ENCODE measurements around the gene SMYD5.

The SMYD5 gene

GRCh38 chr2:73255907-73256617, 42.0 kb downstream of the SMYD5 start:
- no peak overlapping the region for H3K4me3 ChIP-seq (ENCODE audit: low read depth, low read length)
- peaks cover 11 to 66% of the 10 kb centered on the region in 2 experiments for H3K36me3 ChIP-seq (ENCODE audit: control insufficient read depth in 2 of 2, insufficient read depth in 1 of 2, low read length in 2 of 2)
- TF ChIP-seq ZNF555 (tag by site-specific recombination; conservative IDR thresholded peaks at IDR 0.05): no peak
- TF ChIP-seq FEZF1 (tag by site-specific recombination; IDR thresholded peaks at IDR 0.05): no peak
- no peak for TF ChIP-seq ZNF138 (tag by site-specific recombination; IDR thresholded peaks at IDR 0.05; ENCODE audit: borderline replicate concordance)
- TF ChIP-seq ZIC2 (tag by site-specific recombination; IDR thresholded peaks at IDR 0.05): 0 out of 2 replicates have a peak, but pooled peaks have one; percentile 7
- no peak for TF ChIP-seq ZNF645 (tag by site-specific recombination; IDR thresholded peaks at IDR 0.05)
- no peak for TF ChIP-seq ZNF791 (tag by site-specific recombination; IDR thresholded peaks at IDR 0.05)
- no peak for TF ChIP-seq ZNF600 (tag by site-specific recombination; IDR thresholded peaks at IDR 0.05)
- TF ChIP-seq GLIS2 (tag by site-specific recombination; IDR thresholded peaks at IDR 0.05): no peak; the same call in 1 of the 2 replicates
- TF ChIP-seq ZNF621 (tag by site-specific recombination; IDR thresholded peaks at IDR 0.05): no peak
- TF ChIP-seq ZNF747 (tag by site-specific recombination; IDR thresholded peaks at IDR 0.05): no peak
- TF ChIP-seq ZFP3 (tag by site-specific recombination; IDR thresholded peaks at IDR 0.05; ENCODE audit: low read depth): no peak
- TF ChIP-seq GLIS1 (tag by site-specific recombination; IDR thresholded peaks at IDR 0.05): peak; percentile 88
- no peak for TF ChIP-seq HOXD13 (CRISPR knock-in tag; IDR thresholded peaks at IDR 0.05; ENCODE audit: borderline replicate concordance)
- no peak for TF ChIP-seq ZNF132 (tag by site-specific recombination; IDR thresholded peaks at IDR 0.05; ENCODE audit: borderline replicate concordance)
- POLR2A ChIA-PET: interaction anchor here (0.9 to 2.7 kb wide), 3 partner anchors 12 to 34 kb away, joined by 3 to 18 read pairs (median 5); partner anchors contain the start of genes CCT7 and PRADC1
- no peak overlapping the region for H3K27ac ChIP-seq (ENCODE audit: extremely low read depth, low read depth, low read length)
- CTCF ChIA-PET: interaction anchor here (1.6 to 2.6 kb wide), 2 partner anchors 12 to 34 kb away, joined by 4 to 8 read pairs; no protein-coding TSS in a partner anchor
- no peaks in the 10 kb centered on the region for H3K9me3 ChIP-seq (ENCODE audit: control insufficient read depth, insufficient read depth, low read depth, low read length)
- no peaks in the 10 kb centered on the region for H3K4me1 ChIP-seq (ENCODE audit: control insufficient read depth, insufficient read depth, low read length)

GRCh38 chr2:73256618-73256922, 42.5 kb downstream of the SMYD5 start:
- no peaks in the 10 kb centered on the region for H3K4me1 ChIP-seq (ENCODE audit: control insufficient read depth, insufficient read depth, low read length)
- no peaks in the 10 kb centered on the region for H3K9me3 ChIP-seq (ENCODE audit: control insufficient read depth, insufficient read depth, low read depth, low read length)
- H3K27ac ChIP-seq (ENCODE audit: extremely low read depth, low read depth, low read length): no peak overlapping the region
- CTCF ChIA-PET: interaction anchor here (2.6 kb wide), 1 partner anchor 12 kb away, joined by 8 read pairs; no protein-coding TSS in a partner anchor
- no peak overlapping the region for H3K4me3 ChIP-seq (ENCODE audit: low read depth, low read length)
- POLR2A ChIA-PET: interaction anchor here (0.9 to 2.7 kb wide), 3 partner anchors 12 to 34 kb away, joined by 3 to 18 read pairs (median 5); partner anchors contain the start of genes CCT7 and PRADC1
- TF ChIP-seq REST (tag by site-specific recombination; IDR thresholded peaks at IDR 0.05): peak; percentile 53; the same call in 1 of the 2 replicates
- no peak for TF ChIP-seq ZNF175 (tag by site-specific recombination; IDR thresholded peaks at IDR 0.05)
- H3K36me3 ChIP-seq (ENCODE audit: control insufficient read depth in 2 of 2, insufficient read depth in 1 of 2, low read length in 2 of 2): peaks cover 7 to 61% of the 10 kb centered on the region in 2 experiments

GRCh38 chr2:73257021-73257420, 43.0 kb downstream of the SMYD5 start:
- Histone ChIP-seq H3K4me1 (ENCODE audit: control insufficient read depth, insufficient read depth, low read length) (no peaks in the 10 kb centered on the region), H3K36me3 (ENCODE audit: control insufficient read depth in 2 of 2, insufficient read depth in 1 of 2, low read length in 2 of 2) (peaks cover 4 to 56% of the 10 kb centered on the region in 2 experiments), H3K9me3 (ENCODE audit: control insufficient read depth, insufficient read depth, low read depth, low read length) (no peaks in the 10 kb centered on the region), H3K4me3 (ENCODE audit: low read depth, low read length) (no peak overlapping the region), H3K27ac (ENCODE audit: extremely low read depth, low read depth, low read length) (no peak overlapping the region)
- ChIA-PET CTCF (interaction anchor here (0.7 to 2.6 kb wide), 2 partner anchors 11 to 149 kb away, joined by 3 to 8 read pairs; no protein-coding TSS in a partner anchor), POLR2A (interaction anchor here (1.2 to 2.7 kb wide), 3 partner anchors 11 to 23 kb away, joined by 4 to 18 read pairs (median 5); partner anchors contain the start of genes CCT7 and PRADC1)
- no peak for TF ChIP-seq SETDB1 (IDR thresholded peaks at IDR 0.05; ENCODE audit: insufficient read length, low read length)
- no peak for TF ChIP-seq ZNF548 (tag by site-specific recombination; IDR thresholded peaks at IDR 0.05)
- no peak for TF ChIP-seq ZNF707 (tag by site-specific recombination; IDR thresholded peaks at IDR 0.05)
- TF ChIP-seq ELK4 (IDR thresholded peaks at IDR 0.05; ENCODE audit: borderline replicate concordance, low read depth, low read length): no peak
- no peak for TF ChIP-seq ZNF157 (tag by site-specific recombination; IDR thresholded peaks at IDR 0.05)
- TF ChIP-seq ZNF624 (tag by site-specific recombination; IDR thresholded peaks at IDR 0.05): no peak
- TF ChIP-seq CTCF (tag by site-specific recombination; IDR thresholded peaks at IDR 0.05): no peak
- TF ChIP-seq ZNF561 (tag by site-specific recombination; IDR thresholded peaks at IDR 0.05; ENCODE audit: borderline replicate concordance): no peak
- TF ChIP-seq YY1 (tag by site-specific recombination; IDR thresholded peaks at IDR 0.05): no peak
